DOHH2 (cell line): ENCODE data around the gene UNC45A.

Source experiments
- H3F3A ChIP-seq: fragments of 200-600 bp; sonication (generic), shearing (Covaris generic); 2 replicates; pipeline ENCODE4 v1.6.0; 2016; ENCODE audit warnings: antibody characterized with exemption, mild to moderate bottlenecking; ENCODE audit not compliant: control insufficient read depth, insufficient read depth
- H3K27ac ChIP-seq: fragments of 200-600 bp; sonication (generic); 2 replicates; pipeline ENCODE4 v1.5.1; 2014; ENCODE audit warnings: low read depth, mild to moderate bottlenecking, low read length, moderate library complexity
- H3K27me3 ChIP-seq: fragments of 200-600 bp; sonication (generic); 2 replicates; pipeline ENCODE4 v1.6.1; 2014; ENCODE audit warnings: mild to moderate bottlenecking, low read length, mixed read lengths; ENCODE audit not compliant: control insufficient read depth
- H3K36me3 ChIP-seq: fragments of 200-600 bp; sonication (generic); 2 replicates; pipeline ENCODE4 v1.6.1; 2014; ENCODE audit warnings: mild to moderate bottlenecking, low read length, moderate library complexity, mixed read lengths; ENCODE audit not compliant: control insufficient read depth
- H3K4me1 ChIP-seq: fragments of 200-600 bp; sonication (generic); 2 replicates; pipeline ENCODE4 v1.6.1; 2014; ENCODE audit warnings: mild to moderate bottlenecking, low read length, mixed read lengths; ENCODE audit not compliant: control insufficient read depth
- H3K4me2 ChIP-seq: fragments of 200-600 bp; sonication (generic); 2 replicates; pipeline ENCODE4 v1.6.0; 2014; ENCODE audit warnings: mild to moderate bottlenecking, low read length, moderate library complexity
- H3K4me3 ChIP-seq: fragments of 200-600 bp; sonication (generic); 2 replicates; pipeline ENCODE4 v1.5.1; 2014; ENCODE audit warnings: mild to moderate bottlenecking, low read length, mixed read lengths
- H3K79me2 ChIP-seq: fragments of 200-600 bp; sonication (generic); 2 replicates; pipeline ENCODE4 v1.6.1; 2014; ENCODE audit warnings: mild to moderate bottlenecking, low read length, mixed read lengths; ENCODE audit not compliant: control insufficient read depth
- H3K9me2 ChIP-seq: fragments of 200-600 bp; sonication (generic); replicated peaks from 2 replicates; pipeline ENCODE4 v1.6.1; 2014; ENCODE audit warnings: mild to moderate bottlenecking, low read length, mixed read lengths; ENCODE audit not compliant: control insufficient read depth
- H3K9me3 ChIP-seq: fragments of 200-600 bp; sonication (generic); 2 replicates; pipeline ENCODE4 v1.6.1; 2014; ENCODE audit warnings: antibody characterized with exemption, low read length, mixed read lengths; ENCODE audit not compliant: control insufficient read depth, insufficient read depth
- H4K20me1 ChIP-seq: fragments of 200-600 bp; sonication (generic); 2 replicates; pipeline ENCODE4 v1.6.0; 2014; ENCODE audit warnings: low read depth, mild to moderate bottlenecking, antibody characterized with exemption, low read length, moderate library complexity; ENCODE audit not compliant: control insufficient read depth, insufficient read depth
- CTCF ChIP-seq: fragments of 200-600 bp; sonication (generic); IDR thresholded peaks from one replicate; pipeline ENCODE4 v1.5.1; 2014; ENCODE audit warnings: antibody characterized with exemption, mild to moderate bottlenecking, low read depth, low read length; ENCODE audit not compliant: poor library complexity, severe bottlenecking
- EZH2phosphoT487 ChIP-seq: fragments of 200-600 bp; sonication (generic); IDR thresholded peaks from 2 replicates; pipeline ENCODE4 v1.6.1; 2017; ENCODE audit warnings: borderline replicate concordance, mild to moderate bottlenecking, antibody characterized with exemption, low read length, moderate library complexity, mixed read lengths

UNC45A gene

GRCh38 chr15:90914305-90915080 lies 20.6 kb upstream of the UNC45A start:
- peaks cover 12% of the 10 kb centered on the region for H3K4me1 ChIP-seq
- H3K9me2 ChIP-seq = no peaks in the 10 kb centered on the region
- TF ChIP-seq CTCF (no peak), EZH2phosphoT487 (no peak)
- no peaks in the 10 kb centered on the region for H3F3A ChIP-seq
- H3K27ac ChIP-seq = no peak overlapping the region
- no peaks in the 10 kb centered on the region for H3K9me3 ChIP-seq
- H3K79me2 ChIP-seq = no peaks in the 10 kb centered on the region
- no peaks in the 10 kb centered on the region for H4K20me1 ChIP-seq
- H3K4me2 ChIP-seq = no peak overlapping the region
- H3K4me3 ChIP-seq = no peak overlapping the region
- H3K36me3 ChIP-seq = peaks cover 95% of the 10 kb centered on the region
- no peaks in the 10 kb centered on the region for H3K27me3 ChIP-seq

DNA sequence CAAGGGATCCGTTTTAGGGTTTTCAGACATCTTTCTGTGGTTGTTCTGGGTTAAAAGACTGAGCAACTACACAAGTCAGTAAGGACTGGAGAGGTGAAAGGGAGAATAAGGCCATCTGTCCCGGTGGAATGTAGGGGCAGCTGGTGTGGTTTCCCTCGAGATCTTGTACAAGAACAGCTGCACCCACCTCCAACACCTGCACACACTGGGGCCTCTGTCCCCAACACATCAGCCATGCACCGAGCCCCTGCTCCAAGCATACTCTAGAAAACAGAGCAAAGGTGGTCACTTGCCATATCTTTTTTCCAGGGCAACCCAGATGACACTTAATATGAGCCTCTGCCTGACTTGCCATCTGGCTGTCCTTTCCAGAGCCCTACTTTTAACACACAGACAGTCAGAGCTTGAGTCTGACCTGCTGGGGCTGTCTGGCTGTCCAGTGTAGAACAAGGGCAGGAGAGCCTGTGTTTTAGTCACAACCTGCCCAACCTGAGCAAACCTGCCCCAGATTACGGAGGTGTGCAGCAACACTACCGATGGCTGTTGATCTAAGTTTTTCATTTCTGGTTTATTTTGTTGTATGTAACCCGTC lies 19.8 kb upstream of the UNC45A start:
- H3K27me3 ChIP-seq = no peaks in the 10 kb centered on the region
- peaks cover 98% of the 10 kb centered on the region for H3K36me3 ChIP-seq
- no peaks in the 10 kb centered on the region for H3K9me2 ChIP-seq
- H3K27ac ChIP-seq = 0 out of 2 replicates have a peak overlapping the region, but pooled peaks have one; percentile 15
- no peak overlapping the region for H3K4me2 ChIP-seq
- H3K4me1 ChIP-seq = peaks cover 12% of the 10 kb centered on the region
- no peaks in the 10 kb centered on the region for H3F3A ChIP-seq
- no peaks in the 10 kb centered on the region for H3K79me2 ChIP-seq
- no peak for TF ChIP-seq CTCF
- no peak for TF ChIP-seq EZH2phosphoT487
- H3K9me3 ChIP-seq = no peaks in the 10 kb centered on the region
- no peak overlapping the region for H3K4me3 ChIP-seq
- H4K20me1 ChIP-seq = no peaks in the 10 kb centered on the region

DNA sequence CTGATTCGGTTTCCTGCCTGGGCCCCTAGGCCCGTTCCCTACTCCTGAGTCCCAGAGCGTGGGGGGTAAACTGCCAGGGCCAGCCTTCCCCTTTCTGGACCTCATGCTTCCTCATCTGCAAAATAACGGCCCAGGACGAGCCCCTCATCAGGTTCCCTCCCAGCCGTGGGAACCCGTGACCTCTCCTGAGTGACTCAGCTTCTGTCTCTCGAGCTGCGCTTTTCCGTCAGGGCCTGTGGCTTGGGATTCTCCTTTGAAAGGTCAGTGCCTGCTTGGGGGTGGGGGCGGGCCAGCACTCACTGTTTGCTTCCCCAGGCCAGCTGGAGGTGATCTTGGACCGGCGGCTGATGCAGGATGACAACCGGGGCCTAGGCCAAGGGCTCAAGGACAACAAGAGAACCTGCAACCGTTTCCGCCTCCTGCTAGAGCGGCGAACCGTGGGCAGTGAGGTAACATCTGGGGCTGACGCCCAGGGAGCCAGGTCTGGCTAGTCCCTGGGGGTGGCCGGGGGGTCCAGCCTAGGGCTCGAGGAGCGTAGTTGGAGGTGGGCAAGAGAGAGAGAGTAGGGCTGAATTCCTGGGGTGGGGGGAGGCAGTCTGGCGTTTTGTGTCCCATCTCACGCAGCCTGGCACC lies 19.2 kb upstream of the UNC45A start:
- no peaks in the 10 kb centered on the region for H3F3A ChIP-seq
- H3K27me3 ChIP-seq = no peaks in the 10 kb centered on the region
- H3K4me1 ChIP-seq = peaks cover 12% of the 10 kb centered on the region
- H3K36me3 ChIP-seq = peaks cover 98% of the 10 kb centered on the region
- no peak overlapping the region for H3K4me3 ChIP-seq
- no peaks in the 10 kb centered on the region for H4K20me1 ChIP-seq
- no peak for TF ChIP-seq EZH2phosphoT487
- TF ChIP-seq CTCF = no peak
- H3K9me3 ChIP-seq = no peaks in the 10 kb centered on the region
- no peaks in the 10 kb centered on the region for H3K9me2 ChIP-seq
- H3K4me2 ChIP-seq = no peak overlapping the region
- H3K79me2 ChIP-seq = no peaks in the 10 kb centered on the region
- H3K27ac ChIP-seq = 0 out of 2 replicates have a peak overlapping the region, but pooled peaks have one; percentile 15
